MM.1S (cell line): ENCODE results near the gene TENT4A.

Source experiments
- CTCF ChIP-seq: fragments of 300-600 bp; sonication (generic); IDR thresholded peaks from 2 replicates; pipeline ENCODE4 v1.5.1; 2016; ENCODE audit warnings: antibody characterized with exemption, low read length, mixed read lengths
- EZH2 ChIP-seq: fragments of 300-600 bp; sonication (generic); optimal IDR thresholded peaks from 2 replicates; pipeline ENCODE3; 2017; ENCODE audit warnings: low read depth, mild to moderate bottlenecking, antibody characterized with exemption, low read length, mixed read lengths

GRCh38 chr5:6790346-6790865 lies 77.2 kb downstream of the TENT4A start:
- TF ChIP-seq EZH2 (no peak), CTCF (no peak)
